ENCODE measurements around the gene EXOC6B.

The EXOC6B gene

DNA sequence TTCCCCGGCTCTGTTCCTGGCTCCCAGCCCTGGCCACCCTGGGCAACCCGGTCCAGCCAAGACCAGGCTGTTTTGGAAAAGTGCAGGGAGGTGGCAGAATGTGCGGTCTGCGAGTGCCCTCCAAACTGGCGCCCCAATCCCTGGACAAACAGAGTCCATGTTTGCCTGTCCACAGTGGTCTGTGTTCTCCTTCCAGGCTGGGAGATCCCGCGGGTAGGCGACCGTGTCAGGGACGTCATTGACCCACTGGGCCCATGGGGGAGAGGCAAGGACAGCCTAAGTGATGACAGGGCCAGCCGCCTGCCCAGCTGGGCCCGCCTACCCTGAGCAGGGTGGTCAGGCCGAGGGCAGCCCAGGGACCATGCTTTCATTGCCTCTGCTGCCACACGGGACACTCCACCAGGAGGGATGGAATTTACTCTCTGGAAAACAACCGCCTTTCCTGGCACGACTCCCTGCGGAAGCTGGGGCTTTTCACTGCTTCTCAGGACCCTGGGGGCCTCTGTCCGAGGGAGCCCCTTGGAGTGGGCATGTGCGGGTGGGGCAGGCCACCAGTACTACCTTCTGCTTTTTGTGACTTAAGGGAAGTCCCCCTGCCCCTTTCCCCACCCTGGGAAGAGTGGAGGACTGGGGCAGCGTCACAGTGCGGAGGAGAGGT is 698.3 kb downstream of the EXOC6B start:
- DNase-seq (ENCODE audit: low read depth): no peak
- no peak overlapping the region for H3K4me3 ChIP-seq (ENCODE audit: low read depth, low read length)

DNA sequence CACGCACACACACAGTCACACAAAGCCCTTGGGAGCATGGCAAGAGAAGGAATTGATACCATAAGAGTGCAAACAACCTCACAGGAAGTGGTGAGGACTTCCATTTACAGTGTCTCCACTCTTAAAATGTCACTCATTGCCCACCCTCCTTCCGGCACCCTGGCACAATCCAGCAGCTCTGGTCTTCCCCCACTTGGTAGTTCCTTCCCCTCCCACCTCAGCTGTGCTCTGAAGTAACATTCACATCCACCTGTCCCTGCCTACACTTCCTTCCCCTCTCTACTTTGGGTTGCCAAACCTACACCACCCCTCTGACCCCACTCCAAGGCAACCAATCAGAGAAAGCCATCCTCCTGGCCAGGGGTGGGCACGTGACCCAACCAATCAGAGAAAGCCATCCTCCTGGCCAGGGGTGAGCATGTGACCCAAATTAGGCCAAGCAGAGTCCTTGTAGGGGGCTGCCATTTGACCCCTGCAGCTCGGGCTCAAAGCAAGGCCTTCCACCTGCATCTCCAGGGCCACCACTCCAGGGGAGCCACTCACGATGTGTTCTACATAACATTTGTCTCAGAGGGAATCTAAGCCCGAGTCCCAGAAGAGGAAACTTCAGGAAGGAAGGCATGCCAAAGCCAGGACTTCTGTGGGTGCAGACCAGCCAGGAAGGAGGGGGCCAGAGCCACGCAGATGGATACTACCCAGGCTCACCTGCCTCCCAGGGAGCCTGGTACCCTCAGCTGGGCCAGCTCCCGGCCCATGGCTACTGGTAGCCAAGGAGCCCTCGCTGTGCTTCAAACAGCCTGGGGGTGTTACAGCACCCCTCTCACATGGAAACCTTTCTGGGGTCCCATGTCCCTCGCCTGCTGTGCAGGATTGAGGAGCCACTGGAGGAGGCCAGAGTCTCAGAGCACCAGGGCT is 699.4 kb downstream of the EXOC6B start:
- no peak for DNase-seq (ENCODE audit: low read depth)
- H3K4me3 ChIP-seq (ENCODE audit: low read depth, low read length): no peak overlapping the region

Data from skeletal muscle cell (primary cell).